Stimulated activated CD4-positive, alpha-beta T cell treated with anti-CD3 and anti-CD28 coated beads, Interleukin-2, amount 100 ng/mL, for 48 hours (primary cell): Measurements from ENCODE around the gene SCAND1.
"Not testable (repeated sequence)": the region's sequence is repeated elsewhere in the genome, so short reads cannot be mapped to it uniquely, and the experiment has no call there.

ENCODE experiments used
- DNase-seq, 2 donors: peaks; one replicate each; pipeline ENCODE4 v3.0.0-alpha.2; 2020

SCAND1 gene

GRCh38 chr20:35954200-35954906 lies at the start of gene SCAND1:
TSS of gene SCAND1 (minus strand) at chr20:35954502. CDS start at chr20:35954284, 218 bp downstream.
- DNase-seq, result peak; percentile 94 to 95

- DNase-seq, result no peak
These were observed 49.7 kb upstream of the SCAND1 start for GRCh38 chr20:36004045-36004444.

- no peak for DNase-seq
These were observed 48.6 kb upstream of the SCAND1 start for GRCh38 chr20:36002855-36003254.

- not testable (repeated sequence) for DNase-seq
These were observed 47.0 kb upstream of the SCAND1 start for GRCh38 chr20:36001331-36001730.

- not testable (repeated sequence) for DNase-seq
These were observed 42.2 kb upstream of the SCAND1 start for GRCh38 chr20:35996492-35996891.

- peak; percentile 76 to 77 for DNase-seq
These were observed 40.7 kb upstream of the SCAND1 start for GRCh38 chr20:35994994-35995453.

GRCh38 chr20:35992713-35993335 lies 38.5 kb upstream of the SCAND1 start:
- DNase-seq, result peak; percentile 20 to 24

- peak in 1 of 2 donors; percentile 2 for DNase-seq
These were observed 37.0 kb upstream of the SCAND1 start for GRCh38 chr20:35991142-35991771.

GRCh38 chr20:35988910-35989463 lies 34.7 kb upstream of the SCAND1 start:
- no peak for DNase-seq

- no peak for DNase-seq
These were observed 31.5 kb upstream of the SCAND1 start for GRCh38 chr20:35985806-35986205.

GRCh38 chr20:35984382-35984781 lies 30.1 kb upstream of the SCAND1 start:
- DNase-seq, result no peak

GRCh38 chr20:35981969-35982368 lies 27.7 kb upstream of the SCAND1 start:
- no peak for DNase-seq

- DNase-seq, result no peak
These were observed 25.2 kb upstream of the SCAND1 start for GRCh38 chr20:35979544-35979943.

GRCh38 chr20:35978041-35978513 lies 23.8 kb upstream of the SCAND1 start:
- no peak for DNase-seq

GRCh38 chr20:35975576-35976373 lies 21.5 kb upstream of the SCAND1 start:
- no peak for DNase-seq

- DNase-seq, result no peak
These were observed 20.0 kb upstream of the SCAND1 start for GRCh38 chr20:35974256-35974655.

- no peak for DNase-seq
These were observed 18.2 kb upstream of the SCAND1 start for GRCh38 chr20:35972462-35972861.

- no peak for DNase-seq
These were observed 17.7 kb upstream of the SCAND1 start for GRCh38 chr20:35971981-35972380.

- no peak for DNase-seq
These were observed 14.6 kb upstream of the SCAND1 start for GRCh38 chr20:35968930-35969329.

GRCh38 chr20:35967979-35968640 lies 13.8 kb upstream of the SCAND1 start, which contains the start of gene CNBD2:
TSS of gene CNBD2 (plus strand) at chr20:35968590. CDS start at chr20:35968763, 173 bp downstream.
- no peak for DNase-seq

- DNase-seq, result no peak
These were observed 9.6 kb upstream of the SCAND1 start for GRCh38 chr20:35963878-35964277.

- DNase-seq, result not testable (repeated sequence)
These were observed 5.0 kb upstream of the SCAND1 start for GRCh38 chr20:35959291-35959690.
